ENCODE data around the gene ARG2.
"Not testable (repeated sequence)": the region's sequence is repeated elsewhere in the genome, so short reads cannot be mapped to it uniquely, and the experiment has no call there.

ARG2 gene

GRCh38 chr14:67586369-67586768 lies 33.4 kb upstream of the ARG2 start:
- no peak for DNase-seq

- DNase-seq = no peak
Observed at GRCh38 chr14:67589204-67589770, 30.4 kb upstream of the ARG2 start.

- DNase-seq = not testable (repeated sequence)
Observed at GRCh38 chr14:67593650-67594049, 26.1 kb upstream of the ARG2 start.

- no peak for DNase-seq
Observed at GRCh38 chr14:67595392-67595791, 24.3 kb upstream of the ARG2 start.

- DNase-seq = peak; percentile 81
Observed at GRCh38 chr14:67599698-67600561, 19.8 kb upstream of the ARG2 start, which contains the start of gene PIGH. Gene PIGH (minus strand): TSS chr14:67600268. CDS start chr14:67600203, 65 bp downstream.

- not testable (repeated sequence) for DNase-seq
Observed at GRCh38 chr14:67600562-67600974, 19.2 kb upstream of the ARG2 start.

GRCh38 chr14:67602076-67602475 lies 17.6 kb upstream of the ARG2 start:
- DNase-seq = no peak

GRCh38 chr14:67602995-67603545 lies 16.6 kb upstream of the ARG2 start:
- no peak for DNase-seq

GRCh38 chr14:67607646-67608045 lies 12.1 kb upstream of the ARG2 start:
- DNase-seq = no peak

GRCh38 chr14:67609642-67610310 lies 9.9 kb upstream of the ARG2 start:
- DNase-seq = no peak

GRCh38 chr14:67610491-67610890 lies 9.2 kb upstream of the ARG2 start:
- no peak for DNase-seq

- peak; percentile 57 for DNase-seq
Observed at GRCh38 chr14:67618617-67619063, 1.1 kb upstream of the ARG2 start.

GRCh38 chr14:67620217-67620785 lies 581 bp downstream of the ARG2 start:
- DNase-seq = no peak

GRCh38 chr14:67622675-67623074 lies 3.0 kb downstream of the ARG2 start:
- DNase-seq = no peak

- no peak for DNase-seq
Observed at GRCh38 chr14:67623114-67623513, 3.4 kb downstream of the ARG2 start.

GRCh38 chr14:67626131-67626530 lies 6.4 kb downstream of the ARG2 start:
- not testable (repeated sequence) for DNase-seq

- DNase-seq = no peak
Observed at GRCh38 chr14:67627519-67627918, 7.8 kb downstream of the ARG2 start.

- no peak for DNase-seq
Observed at GRCh38 chr14:67630186-67630585, 10.5 kb downstream of the ARG2 start.

- DNase-seq = no peak
Observed at GRCh38 chr14:67630938-67631337, 11.2 kb downstream of the ARG2 start.

GRCh38 chr14:67633451-67634147 lies 13.9 kb downstream of the ARG2 start:
- DNase-seq = no peak

- DNase-seq = no peak
Observed at GRCh38 chr14:67636361-67636919, 16.7 kb downstream of the ARG2 start.

- DNase-seq = no peak
Observed at GRCh38 chr14:67638642-67639041, 18.9 kb downstream of the ARG2 start.
